Stimulated activated naive CD4-positive, alpha-beta T cell (primary cell): Measurements from ENCODE around the gene C16orf86.

Experiments
- DNase-seq, 6 experiments: peaks; one replicate each; lab custom pipeline; 2025; lab: John Stamatoyannopoulos, UW

C16orf86 gene

DNA sequence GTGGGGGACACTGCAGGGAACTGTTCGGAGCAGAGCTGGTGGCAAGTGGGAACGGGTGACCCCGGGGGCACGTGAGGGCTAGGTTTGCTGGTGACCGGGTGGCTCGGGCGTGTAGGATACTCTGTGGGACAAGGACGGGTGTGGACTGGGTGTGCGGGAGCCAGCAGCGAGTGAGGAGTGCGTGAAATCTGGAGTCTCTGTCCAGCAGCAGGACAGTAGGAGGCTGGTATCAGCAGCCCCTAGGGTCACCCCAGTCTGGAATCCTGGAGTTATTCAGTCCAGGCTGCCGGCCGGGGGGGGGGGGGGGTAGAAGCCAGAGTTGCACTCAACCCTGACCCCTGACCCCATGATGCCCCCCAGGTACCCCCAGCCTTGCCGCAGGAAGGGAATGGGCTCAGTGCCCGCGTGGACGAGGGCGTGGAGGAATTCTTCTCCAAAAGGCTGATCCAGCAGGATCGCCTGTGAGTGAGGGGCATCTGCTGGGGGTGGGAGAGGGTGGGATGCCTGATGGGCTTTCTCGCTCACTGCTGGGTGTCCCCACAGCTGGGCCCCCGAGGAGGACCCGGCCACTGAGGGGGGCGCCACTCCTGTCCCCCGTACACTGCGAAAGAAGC is 12.7 kb upstream of the C16orf86 start:
- no peak for DNase-seq

DNA sequence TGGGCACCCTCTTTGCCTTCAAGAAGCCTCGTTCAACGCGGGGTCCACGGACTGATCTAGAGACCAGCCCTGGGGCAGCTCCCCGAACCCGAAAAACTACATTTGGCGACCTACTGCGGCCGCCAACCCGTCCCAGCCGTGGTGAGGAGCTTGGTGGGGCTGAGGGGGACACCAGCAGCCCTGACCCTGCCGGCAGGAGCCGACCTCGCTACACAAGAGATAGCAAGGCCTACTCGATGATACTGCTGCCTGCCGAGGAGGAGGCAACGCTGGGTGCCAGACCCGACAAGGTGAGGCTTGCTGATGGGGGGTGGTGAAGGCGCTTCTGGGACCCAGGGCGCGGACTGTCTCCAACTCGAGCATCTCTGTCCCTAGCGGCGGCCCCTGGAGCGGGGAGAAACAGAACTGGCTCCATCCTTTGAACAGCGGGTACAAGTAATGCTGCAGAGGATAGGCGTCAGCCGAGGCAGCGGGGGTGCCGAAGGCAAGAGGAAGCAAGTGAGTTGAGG is 12.2 kb upstream of the C16orf86 start:
- DNase-seq: no peak

DNA sequence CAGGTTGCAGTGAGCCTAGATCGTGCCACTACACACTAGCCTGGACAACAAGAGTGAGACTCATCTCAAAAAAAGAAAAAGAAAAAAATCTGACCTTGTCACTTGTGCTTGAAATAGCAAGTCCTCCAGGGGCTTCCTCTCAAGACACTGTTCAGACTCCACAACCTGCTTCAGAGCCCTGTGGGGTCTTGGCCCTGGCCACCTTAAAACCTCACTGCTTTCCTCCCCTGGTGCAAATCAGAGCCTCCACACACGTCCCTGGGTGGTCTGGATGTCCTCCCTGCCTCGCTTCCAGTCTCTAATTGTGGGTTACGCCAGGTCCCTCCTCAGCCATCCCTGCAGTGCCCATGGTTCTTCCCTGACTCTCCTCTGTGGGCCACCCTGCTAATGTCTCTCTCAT is 11.3 kb upstream of the C16orf86 start:
- DNase-seq: no peak

GRCh38 chr16:67656344-67657016 is 10.1 kb upstream of the C16orf86 start:
- DNase-seq: no peak

DNA sequence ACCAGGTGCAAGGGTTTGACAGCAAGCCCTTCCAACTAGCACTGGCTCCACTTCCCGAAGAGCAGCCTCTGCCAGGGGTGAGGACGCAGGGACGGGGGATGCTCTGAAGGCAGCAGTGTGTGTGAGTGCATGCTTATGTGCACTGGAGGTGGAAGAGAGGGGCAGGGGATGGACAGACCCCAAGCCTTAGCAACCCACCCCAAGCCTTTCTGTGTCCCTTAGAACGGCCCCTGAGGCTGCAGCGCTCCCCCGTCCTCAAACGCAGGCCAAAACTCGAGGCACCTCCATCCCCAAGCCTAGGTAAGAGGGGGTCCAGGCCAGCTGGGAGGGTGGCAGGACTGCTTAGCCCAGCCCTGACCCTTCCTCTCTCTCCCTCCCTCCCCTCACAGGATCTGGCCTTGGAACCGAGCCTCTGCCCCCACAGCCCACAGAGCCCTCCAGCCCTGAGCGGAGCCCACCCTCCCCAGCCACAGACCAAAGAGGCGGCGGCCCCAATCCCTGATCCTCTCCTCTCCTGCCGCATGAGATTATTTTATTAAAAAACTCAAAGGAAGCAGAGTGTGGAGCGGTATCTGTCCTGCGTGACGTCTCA is 9.5 kb upstream of the C16orf86 start:
- DNase-seq: no peak

DNA sequence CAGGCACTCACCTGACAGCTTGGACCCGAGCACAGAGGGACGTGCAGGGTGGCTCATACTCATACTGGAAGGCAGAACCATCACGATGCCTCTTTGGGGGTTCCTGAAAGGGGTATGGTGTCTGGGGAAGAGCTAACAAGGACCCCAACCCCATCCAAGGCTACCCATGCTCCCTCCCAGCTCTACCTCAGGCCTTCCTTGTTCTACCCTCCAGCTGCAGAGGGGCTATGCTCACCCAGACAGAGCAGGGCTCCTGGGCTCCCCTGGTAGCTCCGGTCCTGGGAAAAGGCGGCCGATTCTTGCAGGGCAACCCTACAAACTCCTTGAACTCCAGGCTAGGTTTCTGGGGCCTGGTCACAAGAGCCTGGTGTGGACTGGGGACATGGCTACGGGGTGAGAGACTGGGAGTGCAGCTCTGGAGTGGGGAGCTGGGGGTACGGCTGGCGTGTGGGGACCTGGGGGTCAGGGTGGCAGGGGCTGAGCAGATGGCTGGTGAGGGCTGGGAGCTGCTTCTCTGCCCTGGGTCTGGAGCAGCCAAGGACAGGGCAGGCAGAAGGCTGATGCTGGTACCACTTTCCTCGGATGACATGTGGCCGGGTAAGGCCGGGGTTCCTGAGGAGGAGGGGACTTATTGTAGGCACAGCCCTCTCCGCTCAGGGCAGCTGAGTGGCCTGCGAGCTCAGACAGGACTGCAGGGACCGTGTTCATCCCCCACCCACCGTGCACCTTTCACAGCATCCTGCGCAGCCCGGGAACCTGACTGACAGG is 8.7 kb upstream of the C16orf86 start:
- no peak for DNase-seq

- DNase-seq: no peak
Measured at GRCh38 chr16:67658849-67659674, 7.6 kb upstream of the C16orf86 start.

- peak; percentile 85 to 96 (median 88) for DNase-seq
Measured at GRCh38 chr16:67659675-67660563, 6.7 kb upstream of the C16orf86 start, which contains the start of gene ACD. TSS of gene ACD (minus strand) at chr16:67660260. CDS start at chr16:67660220, 40 bp downstream.

- peak; percentile 83 to 96 (median 92) for DNase-seq
Measured at GRCh38 chr16:67660564-67661028, 6.0 kb upstream of the C16orf86 start, which contains the start of gene PARD6A. TSS of gene PARD6A (plus strand) at chr16:67660960. CDS start at chr16:67661039, 79 bp downstream.

DNA sequence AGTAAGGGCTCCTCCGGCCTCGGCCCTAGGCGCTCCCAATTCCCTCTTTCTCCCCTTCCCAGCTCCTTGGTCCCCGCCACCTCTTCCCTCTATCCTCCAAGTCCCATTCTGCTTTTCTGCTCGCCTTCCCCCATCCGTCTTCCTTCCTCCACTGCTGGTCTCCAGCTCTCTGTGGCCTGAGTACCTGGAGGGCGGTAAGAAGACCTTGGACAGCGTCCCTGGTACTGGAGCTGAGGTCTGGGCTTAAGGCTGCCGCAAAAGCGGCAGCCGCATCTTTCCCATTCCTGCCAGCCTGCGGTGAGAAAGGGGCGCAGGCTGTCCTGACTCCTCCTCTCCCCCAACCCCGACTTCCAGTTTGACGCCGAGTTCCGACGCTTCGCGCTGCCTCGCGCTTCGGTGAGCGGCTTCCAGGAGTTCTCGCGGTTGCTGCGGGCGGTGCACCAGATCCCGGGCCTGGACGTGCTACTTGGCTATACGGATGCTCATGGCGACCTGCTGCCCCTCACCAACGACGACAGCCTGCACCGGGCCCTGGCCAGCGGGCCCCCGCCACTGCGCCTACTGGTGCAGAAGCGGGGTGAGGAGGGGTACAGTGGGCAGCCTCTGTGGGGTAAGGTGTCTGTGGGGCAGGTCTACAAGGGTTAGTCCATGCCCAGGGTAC is 5.4 kb upstream of the C16orf86 start:
- DNase-seq: peak in 3 of 6 experiments; percentile 46 to 68 (median 47)

- DNase-seq: peak in 2 of 6 experiments; percentile 7 to 35
Measured at GRCh38 chr16:67661886-67662652, 4.5 kb upstream of the C16orf86 start.

DNA sequence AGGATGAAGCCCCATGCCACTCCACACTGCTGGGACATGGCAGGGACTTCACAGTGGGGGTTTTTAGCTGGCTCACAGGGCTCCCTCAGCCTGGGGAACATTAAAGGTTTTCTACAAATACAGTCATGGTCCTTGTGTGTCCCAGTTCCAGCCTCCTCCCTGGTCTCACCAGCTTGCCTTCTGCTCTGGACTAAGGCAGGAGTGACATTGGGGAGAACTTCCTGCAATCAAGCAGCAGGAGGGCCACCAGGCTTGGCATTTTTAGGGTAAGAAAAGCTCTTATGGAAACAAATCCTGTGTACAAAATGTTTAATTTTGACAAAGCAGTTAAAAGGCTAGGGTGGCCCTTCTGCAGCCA is 4.0 kb upstream of the C16orf86 start:
- no peak for DNase-seq

GRCh38 chr16:67663151-67663876 is 3.3 kb upstream of the C16orf86 start:
- DNase-seq: peak in 1 of 6 experiments; percentile 23

- no peak for DNase-seq
Measured at GRCh38 chr16:67663877-67664222, 2.8 kb upstream of the C16orf86 start.

DNA sequence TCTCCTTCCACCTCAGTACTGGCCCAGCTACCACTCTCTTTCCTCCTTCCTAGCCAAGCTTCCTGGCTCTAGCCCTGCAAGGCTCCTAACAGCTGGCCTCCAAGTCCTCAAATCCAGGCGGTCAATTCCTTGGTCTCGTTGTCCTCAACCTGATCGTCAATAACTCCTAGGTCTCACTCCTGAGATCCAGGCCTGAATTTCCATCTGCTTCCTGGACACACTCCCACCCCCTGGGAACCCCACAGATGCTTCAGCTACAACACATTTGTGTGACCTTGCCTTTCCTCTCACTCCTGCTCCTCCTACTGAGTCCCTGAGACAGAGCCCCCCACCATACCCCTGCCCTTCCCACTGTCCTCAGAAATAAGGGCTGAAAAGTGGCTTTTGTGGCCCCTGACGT is 2.4 kb upstream of the C16orf86 start:
- DNase-seq: no peak

GRCh38 chr16:67664871-67665270 is 1.7 kb upstream of the C16orf86 start:
- DNase-seq: no peak

DNA sequence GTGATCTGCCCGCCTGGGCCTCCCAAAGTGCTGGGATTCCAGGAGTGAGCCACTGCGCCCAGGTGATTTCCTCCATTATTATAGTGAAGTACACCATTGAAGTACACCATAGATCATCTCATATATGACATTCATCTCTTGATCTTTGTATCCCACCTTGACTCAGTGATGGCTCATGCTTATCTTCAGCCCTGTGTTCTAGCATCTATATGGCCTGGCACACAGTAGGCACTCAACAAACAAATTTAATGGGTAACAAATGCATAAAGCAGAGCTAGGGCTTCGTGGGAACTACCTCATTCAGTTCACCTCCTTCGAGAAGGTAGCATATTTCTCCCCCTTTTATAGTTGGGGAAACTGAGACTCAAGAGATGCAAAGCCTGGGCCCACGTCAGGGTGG is 1.0 kb upstream of the C16orf86 start:
- DNase-seq: no peak

- DNase-seq: no peak
Measured at GRCh38 chr16:67666032-67666551, 522 bp upstream of the C16orf86 start.
